ENCODE results near the gene KIAA1755.
A peak's percentile ranks its signal among the peaks of the same experiment; 100 is the strongest.

Gene KIAA1755

DNA sequence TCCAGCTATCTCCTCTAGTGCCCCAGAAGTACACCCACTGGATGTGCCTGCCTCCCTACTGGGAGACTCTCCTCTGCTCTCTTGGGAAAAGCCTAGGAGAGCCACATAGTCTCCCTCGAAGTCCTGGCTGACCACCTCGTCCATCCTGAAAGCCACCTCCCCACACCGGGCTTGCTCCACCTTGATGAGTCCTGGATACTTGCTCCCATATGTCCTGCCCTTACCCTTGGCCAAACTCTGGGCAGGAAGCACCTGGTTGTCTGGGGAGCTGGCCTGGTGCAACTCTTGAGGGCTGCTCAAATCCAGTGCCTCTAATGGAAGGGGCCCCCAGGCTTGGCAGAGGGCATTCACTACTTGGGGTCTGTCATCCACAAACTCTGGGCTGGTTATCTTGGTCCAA lies 19.3 kb downstream of the KIAA1755 start:
- DNase-seq (ENCODE audit: low read depth): no peak
- TF ChIP-seq POLR2A (IDR thresholded peaks at IDR 0.05; ENCODE audit: extremely low read depth, insufficient read length) (no peak), MYC (IDR thresholded peaks at IDR 0.05; ENCODE audit: low read depth, low read length) (no peak)
- TF ChIP-seq, protein P1, sequence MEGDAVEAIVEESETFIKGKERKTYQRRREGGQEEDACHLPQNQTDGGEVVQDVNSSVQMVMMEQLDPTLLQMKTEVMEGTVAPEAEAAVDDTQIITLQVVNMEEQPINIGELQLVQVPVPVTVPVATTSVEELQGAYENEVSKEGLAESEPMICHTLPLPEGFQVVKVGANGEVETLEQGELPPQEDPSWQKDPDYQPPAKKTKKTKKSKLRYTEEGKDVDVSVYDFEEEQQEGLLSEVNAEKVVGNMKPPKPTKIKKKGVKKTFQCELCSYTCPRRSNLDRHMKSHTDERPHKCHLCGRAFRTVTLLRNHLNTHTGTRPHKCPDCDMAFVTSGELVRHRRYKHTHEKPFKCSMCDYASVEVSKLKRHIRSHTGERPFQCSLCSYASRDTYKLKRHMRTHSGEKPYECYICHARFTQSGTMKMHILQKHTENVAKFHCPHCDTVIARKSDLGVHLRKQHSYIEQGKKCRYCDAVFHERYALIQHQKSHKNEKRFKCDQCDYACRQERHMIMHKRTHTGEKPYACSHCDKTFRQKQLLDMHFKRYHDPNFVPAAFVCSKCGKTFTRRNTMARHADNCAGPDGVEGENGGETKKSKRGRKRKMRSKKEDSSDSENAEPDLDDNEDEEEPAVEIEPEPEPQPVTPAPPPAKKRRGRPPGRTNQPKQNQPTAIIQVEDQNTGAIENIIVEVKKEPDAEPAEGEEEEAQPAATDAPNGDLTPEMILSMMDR (IDR thresholded peaks at IDR 0.05; ENCODE audit: low read depth, low read length): no peak
- TF ChIP-seq, protein P2, sequence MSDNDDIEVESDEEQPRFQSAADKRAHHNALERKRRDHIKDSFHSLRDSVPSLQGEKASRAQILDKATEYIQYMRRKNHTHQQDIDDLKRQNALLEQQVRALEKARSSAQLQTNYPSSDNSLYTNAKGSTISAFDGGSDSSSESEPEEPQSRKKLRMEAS (IDR thresholded peaks at IDR 0.05; ENCODE audit: low read depth, low read length): no peak
- no peak overlapping the region for H3K4me3 ChIP-seq (ENCODE audit: low read depth, low read length)

DNA sequence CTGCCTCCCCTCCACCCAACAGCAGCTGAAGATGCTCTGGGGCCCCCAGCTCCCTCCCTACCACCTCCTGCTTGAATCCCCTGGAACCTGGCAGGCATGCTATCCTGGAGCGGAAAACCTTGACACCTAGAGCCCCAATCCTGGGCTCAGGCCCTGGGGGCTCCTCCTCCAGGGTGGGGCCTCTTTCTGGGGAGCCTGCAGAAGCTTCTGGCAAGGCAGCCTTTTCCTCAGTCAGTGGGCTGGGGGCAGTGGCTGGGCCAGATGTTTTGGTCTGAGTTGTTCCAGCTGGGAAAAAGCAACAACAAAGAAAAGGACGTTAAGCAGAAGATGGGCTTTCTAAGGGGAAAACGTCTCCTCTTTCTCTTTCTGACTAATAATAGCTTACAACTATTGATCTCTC lies 21.1 kb downstream of the KIAA1755 start:
- H3K4me3 ChIP-seq (ENCODE audit: low read depth, low read length): no peak overlapping the region
- no peak for DNase-seq (ENCODE audit: low read depth)
- TF ChIP-seq, protein P1 (IDR thresholded peaks at IDR 0.05; ENCODE audit: low read depth, low read length): no peak

DNA sequence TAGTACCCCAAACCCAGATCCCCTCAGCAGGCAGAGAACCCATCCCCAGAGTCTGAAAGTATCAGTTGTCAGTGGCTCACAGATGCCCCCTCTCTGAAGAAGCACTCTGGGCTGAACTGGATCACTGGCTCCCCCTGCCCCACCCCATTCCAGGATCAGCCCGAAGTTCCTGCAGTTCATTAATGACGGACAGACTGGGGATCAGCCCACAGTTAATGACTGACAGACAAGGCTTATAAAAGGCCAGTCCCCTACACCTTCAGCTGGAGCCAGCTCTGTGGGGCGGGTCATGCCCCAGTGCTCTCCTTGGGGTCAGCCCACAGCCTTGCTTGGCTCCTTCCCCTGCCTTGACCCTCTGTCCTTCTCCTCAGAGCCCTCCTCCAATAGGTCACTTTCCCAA lies 21.7 kb downstream of the KIAA1755 start:
- H3K4me3 ChIP-seq (ENCODE audit: low read depth, low read length): no peak overlapping the region
- no peak for DNase-seq (ENCODE audit: low read depth)
- TF ChIP-seq, protein P1 (IDR thresholded peaks at IDR 0.05; ENCODE audit: low read depth, low read length): no peak
- no peak for TF ChIP-seq MYC (IDR thresholded peaks at IDR 0.05; ENCODE audit: low read depth, low read length)
- TF ChIP-seq, protein P2 (IDR thresholded peaks at IDR 0.05; ENCODE audit: low read depth, low read length): no peak
- no peak for TF ChIP-seq POLR2A (IDR thresholded peaks at IDR 0.05; ENCODE audit: extremely low read depth, insufficient read length)

DNA sequence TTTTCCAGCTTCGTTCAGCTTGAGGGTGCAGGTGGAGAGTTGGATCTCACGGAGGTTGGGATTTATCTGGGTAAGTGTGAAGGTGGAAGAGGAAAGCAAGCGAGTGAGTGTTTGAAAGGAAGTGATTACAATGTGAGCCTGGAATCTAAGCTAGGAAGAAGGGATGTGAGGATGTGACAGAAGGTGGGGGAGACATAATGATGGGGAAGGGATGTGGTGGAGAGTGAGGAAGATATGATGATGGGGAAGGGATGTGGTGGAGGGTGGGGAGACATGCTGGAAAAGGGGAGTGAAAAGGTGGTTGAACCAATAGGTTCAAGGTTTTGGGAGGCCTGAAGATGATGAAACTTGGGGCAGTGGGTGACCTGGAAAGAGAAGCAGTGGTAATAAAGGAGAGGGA lies 23.2 kb downstream of the KIAA1755 start:
- no peak for DNase-seq (ENCODE audit: low read depth)
- H3K4me3 ChIP-seq (ENCODE audit: low read depth, low read length): no peak overlapping the region
- TF ChIP-seq POLR2A (IDR thresholded peaks at IDR 0.05; ENCODE audit: extremely low read depth, insufficient read length) (no peak), MYC (IDR thresholded peaks at IDR 0.05; ENCODE audit: low read depth, low read length) (no peak)
- TF ChIP-seq, protein P2 (IDR thresholded peaks at IDR 0.05; ENCODE audit: low read depth, low read length): no peak

DNA sequence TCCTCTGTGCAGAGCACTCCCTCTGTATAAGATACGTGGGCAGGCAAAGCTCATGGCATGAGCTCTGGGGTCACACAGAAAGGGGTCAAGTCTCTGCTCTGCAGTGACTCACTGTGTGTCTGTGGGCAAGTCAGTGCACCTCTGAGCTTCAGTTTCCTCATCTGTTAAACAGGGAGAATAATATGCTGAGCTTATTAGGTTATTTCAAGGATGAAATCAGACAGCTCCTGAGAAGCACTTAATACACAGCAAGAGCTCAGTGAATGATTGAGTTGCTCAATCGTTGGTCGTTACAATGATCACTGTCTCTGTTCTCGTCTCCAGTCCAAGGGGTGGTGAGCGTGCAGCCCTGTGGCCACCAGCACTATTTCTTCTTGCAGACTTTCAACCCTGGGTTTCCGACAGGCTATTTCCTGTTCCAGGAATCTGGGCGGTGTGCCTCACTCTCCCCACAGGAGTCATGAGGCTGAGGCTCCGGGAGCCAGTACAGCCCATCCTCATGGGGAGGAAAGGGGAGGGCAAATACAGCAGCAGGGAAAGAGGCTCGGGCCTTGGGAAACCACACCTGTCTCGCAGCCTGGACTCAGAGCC lies 28.9 kb downstream of the KIAA1755 start:
- TF ChIP-seq MYC (IDR thresholded peaks at IDR 0.05; ENCODE audit: low read depth, low read length): no peak
- TF ChIP-seq, protein P1 (IDR thresholded peaks at IDR 0.05; ENCODE audit: low read depth, low read length): no peak
- TF ChIP-seq, protein P2 (IDR thresholded peaks at IDR 0.05; ENCODE audit: low read depth, low read length): no peak
- no peak for TF ChIP-seq POLR2A (IDR thresholded peaks at IDR 0.05; ENCODE audit: extremely low read depth, insufficient read length)
- DNase-seq (ENCODE audit: low read depth): peak; percentile 60
- no peak overlapping the region for H3K4me3 ChIP-seq (ENCODE audit: low read depth, low read length)

DNA sequence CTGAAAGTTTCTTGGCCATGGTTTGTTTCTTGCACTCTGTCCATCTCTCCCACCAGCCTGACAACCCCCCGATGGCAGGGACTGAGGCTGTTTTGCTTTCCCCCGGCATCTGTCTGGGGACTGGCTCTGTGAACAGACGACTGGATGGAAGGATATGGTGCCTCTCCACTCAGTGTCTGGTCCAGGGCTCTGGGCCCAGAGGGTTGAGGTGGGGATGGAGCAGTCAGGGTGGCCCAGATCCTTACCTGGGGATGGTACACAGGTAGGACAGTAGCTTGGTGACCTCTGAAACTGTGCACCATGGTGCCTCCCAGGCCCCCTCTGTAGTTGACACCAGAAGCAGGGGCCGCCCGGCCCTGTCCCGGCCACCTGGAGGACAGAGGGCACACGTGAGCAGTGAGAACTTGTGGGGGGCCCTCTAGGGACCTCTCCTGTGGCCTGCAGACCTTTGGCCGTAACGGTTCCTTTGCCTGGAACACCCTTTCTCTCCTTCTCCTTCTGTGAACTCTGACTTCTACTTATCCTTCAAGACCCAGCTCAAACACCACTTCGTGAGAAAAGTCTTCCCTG lies 29.5 kb downstream of the KIAA1755 start:
- no peak for DNase-seq (ENCODE audit: low read depth)
- TF ChIP-seq, protein P1 (IDR thresholded peaks at IDR 0.05; ENCODE audit: low read depth, low read length): no peak

More for the DNA sequence above, 29.5 kb downstream of the KIAA1755 start:
- H3K4me3 ChIP-seq (ENCODE audit: low read depth, low read length): no peak overlapping the region
